NCI-H526 treated with DMSO at 0.1 percent for 48 hours (cell line): ENCODE measurements around the gene KLK14.

Source experiments
- DNase-seq: peaks from one replicate; lab custom pipeline; 2025; lab: John Stamatoyannopoulos, UW

Gene KLK14, protein sequence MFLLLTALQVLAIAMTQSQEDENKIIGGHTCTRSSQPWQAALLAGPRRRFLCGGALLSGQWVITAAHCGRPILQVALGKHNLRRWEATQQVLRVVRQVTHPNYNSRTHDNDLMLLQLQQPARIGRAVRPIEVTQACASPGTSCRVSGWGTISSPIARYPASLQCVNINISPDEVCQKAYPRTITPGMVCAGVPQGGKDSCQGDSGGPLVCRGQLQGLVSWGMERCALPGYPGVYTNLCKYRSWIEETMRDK

DNA sequence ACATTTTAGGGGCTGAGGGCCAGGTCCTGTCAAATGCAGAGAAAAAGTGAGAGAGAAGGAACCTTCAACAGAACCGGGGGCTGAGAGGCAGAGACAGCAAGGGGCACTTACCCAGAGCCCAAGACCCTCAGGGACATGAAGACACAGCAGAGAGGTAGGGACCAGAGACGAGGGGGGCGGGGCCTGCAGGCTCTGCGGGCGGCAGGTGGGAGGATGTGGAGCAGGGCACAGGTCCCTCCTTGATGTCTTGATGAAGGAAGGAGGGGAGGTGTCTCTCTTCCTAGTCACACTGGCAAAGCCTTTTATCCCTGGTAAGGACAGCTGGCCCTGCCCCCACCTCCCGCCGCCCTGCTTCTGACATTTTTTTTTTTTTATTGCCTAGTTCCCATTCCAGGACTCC is at the start of gene KLK14:
Gene KLK14 (minus strand): TSS at position 277 of the 400 bp plus-strand sequence. CDS start 273 bp downstream, at position 4.
- DNase-seq, result no peak

DNA sequence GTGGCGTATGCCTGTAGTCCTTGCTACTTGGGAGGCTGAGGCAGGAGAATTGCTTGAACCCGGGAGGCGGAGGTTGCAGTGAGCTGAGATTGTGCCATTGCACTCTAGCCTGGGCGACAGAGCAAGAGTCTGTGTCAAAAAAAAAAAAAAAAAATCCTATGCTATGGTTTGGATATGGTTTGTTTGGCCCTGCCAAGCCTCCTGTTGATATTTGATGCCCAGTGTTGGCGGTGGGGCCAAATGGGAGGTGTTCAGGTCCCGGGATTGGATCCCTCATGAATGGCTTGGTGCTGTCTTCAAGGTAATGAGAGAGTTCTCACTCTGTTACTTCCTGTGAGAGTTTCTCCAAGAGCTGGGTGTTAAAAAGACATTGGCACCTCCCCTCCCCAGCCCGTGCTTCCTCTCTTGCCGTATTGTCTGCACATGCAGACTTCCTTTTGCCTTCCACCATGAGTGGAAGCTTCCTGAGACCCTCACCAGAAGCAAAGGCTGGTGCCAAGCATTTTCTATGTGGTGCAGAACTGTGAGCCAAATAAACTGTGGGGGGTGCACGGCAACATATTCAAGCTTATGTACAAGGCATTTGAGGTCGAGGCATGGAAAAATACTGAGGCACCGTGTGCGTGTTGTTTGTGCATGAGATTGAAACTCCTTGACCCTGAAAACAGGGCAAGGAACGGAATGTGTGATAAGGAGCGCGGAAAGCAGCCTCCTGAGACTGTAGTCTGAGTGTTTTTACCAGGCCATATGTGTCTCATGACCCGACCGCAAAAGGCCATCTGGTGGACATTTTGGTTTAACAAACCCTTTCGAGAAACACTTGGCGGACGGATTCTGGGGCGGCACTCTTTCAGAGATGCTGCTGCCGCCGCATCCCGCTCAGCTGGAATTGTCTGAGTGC is 49.3 kb upstream of the KLK14 start:
- no peak for DNase-seq

DNA sequence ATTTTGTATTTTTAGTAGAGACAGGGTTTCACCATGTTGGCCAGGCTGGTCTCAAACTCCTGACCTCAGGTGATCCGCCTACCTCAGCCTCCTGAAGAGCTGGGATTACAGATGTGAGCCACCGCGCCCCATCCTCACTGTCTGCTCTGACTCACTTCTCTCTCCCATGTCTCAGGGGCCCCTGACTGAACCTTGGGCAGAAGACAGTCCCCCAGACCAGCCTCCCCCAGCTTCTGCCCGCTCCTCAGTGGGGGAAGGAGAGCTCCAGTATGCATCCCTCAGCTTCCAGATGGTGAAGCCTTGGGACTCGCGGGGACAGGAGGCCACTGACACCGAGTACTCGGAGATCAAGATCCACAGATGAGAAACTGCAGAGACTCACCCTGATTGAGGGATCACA is 47.0 kb upstream of the KLK14 start:
- no peak for DNase-seq

DNA sequence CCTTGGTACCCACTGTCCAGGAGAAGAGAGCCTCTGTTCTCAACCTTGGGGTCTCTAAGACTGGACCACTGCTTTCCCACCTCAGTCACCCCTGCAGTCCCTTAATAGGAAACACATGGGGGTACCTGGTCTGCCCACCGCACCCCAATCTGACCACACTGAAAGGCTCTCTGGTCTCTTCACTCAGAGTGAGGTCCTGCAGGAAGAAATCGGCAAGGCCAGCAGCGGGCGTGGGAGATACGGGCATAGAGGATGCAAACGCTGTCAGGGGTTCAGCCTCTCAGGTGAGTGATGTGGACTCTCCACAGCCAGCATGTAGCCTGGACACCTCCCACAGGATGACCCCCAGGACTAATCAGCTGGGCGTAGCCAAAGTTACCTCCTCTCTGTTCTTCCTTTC is 45.5 kb upstream of the KLK14 start:
- no peak for DNase-seq

DNA sequence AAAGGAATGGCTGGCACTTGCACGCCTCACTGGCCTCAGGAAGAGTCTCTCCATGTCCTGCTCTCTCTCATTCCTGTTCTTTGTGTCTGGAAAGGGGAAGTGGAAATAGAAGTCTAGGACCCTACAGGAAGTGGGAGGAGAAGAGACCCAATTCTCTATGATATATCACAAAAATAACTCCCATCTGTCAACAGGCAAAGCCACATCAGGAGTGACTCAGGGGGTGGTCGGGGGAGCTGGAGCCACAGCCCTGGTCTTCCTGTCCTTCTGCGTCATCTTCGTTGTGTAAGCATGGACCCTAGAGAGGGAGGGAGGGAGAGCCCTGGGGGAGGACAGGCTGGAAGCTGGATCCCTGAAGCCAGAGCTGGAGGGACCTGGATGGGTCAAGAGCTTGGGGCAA is 45.1 kb upstream of the KLK14 start:
- no peak for DNase-seq

DNA sequence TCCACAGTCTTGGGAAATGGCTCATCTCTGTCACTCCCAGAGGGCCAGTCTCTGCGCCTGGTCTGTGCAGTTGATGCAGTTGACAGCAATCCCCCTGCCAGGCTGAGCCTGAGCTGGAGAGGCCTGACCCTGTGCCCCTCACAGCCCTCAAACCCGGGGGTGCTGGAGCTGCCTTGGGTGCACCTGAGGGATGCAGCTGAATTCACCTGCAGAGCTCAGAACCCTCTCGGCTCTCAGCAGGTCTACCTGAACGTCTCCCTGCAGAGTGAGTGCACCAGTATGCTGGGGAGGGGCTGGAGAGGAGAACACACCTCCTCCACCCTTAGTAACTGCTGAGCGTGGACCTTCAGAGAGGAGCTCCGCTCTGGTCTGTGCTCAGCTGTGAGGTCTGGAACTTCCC is 44.3 kb upstream of the KLK14 start:
- no peak for DNase-seq

DNA sequence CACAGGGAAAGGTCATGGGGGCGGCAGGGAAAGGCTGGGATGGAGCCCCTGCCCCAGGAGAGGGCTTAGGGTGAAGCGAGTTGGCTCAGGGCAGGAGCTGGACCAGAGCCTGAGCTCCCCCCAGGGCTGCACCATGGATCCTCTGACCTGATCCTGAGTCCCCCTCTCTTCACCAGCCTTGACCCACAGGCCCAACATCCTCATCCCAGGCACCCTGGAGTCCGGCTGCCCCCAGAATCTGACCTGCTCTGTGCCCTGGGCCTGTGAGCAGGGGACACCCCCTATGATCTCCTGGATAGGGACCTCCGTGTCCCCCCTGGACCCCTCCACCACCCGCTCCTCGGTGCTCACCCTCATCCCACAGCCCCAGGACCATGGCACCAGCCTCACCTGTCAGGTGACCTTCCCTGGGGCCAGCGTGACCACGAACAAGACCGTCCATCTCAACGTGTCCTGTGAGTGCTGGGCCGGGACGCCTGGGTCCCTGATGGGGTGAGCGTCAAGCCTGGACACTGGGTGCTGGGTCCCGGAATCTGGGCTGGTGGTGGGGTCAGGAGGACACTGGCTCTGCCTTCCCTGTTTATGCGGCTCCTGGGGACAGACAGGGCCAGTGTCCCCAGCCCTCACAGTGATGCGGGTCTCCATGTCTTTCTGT is 42.9 kb upstream of the KLK14 start:
- DNase-seq, result no peak

DNA sequence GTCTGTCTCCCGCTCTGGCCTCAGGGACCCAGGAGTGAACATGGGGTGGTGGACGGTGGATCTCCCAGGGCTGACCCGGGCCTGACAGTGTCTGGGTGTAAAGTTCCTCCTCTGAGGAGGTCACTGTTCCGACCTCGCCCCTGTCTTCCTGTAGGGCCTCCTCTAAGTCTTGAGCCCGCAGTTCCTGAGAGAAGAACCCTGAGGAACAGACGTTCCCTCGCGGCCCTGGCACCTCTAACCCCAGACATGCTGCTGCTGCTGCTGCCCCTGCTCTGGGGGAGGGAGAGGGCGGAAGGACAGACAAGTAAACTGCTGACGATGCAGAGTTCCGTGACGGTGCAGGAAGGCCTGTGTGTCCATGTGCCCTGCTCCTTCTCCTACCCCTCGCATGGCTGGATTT is 42.0 kb upstream of the KLK14 start, which contains the start of gene SIGLEC9:
Gene SIGLEC9 (plus strand): TSS at position 178 of the 400 bp plus-strand sequence. CDS start 69 bp downstream, at position 247.
- DNase-seq, result no peak

DNA sequence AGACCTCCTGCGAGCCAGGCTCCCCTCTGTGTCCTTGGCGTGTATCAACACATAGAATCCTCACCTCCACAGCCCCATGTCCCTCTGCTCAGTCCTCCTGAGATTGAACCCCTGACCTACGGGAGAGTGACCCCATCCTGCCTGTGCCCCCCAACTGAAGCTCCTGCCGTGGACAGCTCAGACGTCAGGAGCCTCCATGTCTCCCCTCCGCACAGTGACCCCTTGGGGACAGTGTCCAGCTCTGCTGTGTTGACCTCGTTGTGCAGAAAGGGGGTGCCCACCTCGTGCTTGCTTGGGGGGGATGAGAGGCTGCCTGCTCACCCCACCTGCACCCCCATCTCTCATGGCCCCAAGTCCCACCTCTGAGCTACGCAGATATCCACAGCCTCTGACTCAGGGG is 41.5 kb upstream of the KLK14 start:
- no peak for DNase-seq

DNA sequence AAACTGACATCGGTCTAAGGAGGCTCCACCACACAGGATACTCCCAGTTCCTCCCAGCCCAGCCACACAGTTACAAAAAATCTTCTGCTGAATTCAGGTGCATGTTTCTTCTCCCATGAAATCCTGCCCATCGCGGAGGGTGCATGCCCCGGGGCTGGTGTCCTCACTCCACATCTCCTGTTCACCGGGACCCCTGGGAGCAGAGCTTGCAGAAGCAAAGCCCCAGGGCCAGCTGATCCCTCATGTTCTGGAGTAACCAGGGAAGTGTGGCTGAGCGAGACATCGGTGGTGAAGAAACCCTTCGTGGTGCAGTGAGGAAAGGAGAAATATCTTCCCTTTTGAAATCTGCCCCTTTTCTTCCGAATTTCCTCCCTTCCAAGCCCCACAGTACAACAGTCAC is 41.1 kb upstream of the KLK14 start:
- no peak for DNase-seq

DNA sequence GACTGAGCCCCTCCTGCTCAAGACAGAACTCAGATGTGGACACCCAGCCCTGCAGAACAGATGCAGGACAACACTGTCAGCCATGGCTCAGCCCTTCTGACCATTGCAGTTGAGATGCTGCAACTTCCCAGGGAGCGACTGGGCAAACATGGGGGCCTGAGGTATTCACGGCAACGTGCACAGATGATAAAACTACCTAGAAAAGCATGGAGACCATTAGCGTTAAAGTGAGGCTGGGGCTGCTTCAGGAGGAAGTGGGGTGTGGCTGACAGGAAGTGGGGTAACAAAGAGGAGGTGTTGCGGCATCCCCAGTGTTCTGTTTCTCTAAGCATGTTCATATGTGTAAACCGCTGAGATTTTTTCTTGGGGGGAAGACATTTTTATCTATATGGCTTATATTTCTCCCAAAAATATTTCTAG is 40.7 kb upstream of the KLK14 start:
- no peak for DNase-seq

DNA sequence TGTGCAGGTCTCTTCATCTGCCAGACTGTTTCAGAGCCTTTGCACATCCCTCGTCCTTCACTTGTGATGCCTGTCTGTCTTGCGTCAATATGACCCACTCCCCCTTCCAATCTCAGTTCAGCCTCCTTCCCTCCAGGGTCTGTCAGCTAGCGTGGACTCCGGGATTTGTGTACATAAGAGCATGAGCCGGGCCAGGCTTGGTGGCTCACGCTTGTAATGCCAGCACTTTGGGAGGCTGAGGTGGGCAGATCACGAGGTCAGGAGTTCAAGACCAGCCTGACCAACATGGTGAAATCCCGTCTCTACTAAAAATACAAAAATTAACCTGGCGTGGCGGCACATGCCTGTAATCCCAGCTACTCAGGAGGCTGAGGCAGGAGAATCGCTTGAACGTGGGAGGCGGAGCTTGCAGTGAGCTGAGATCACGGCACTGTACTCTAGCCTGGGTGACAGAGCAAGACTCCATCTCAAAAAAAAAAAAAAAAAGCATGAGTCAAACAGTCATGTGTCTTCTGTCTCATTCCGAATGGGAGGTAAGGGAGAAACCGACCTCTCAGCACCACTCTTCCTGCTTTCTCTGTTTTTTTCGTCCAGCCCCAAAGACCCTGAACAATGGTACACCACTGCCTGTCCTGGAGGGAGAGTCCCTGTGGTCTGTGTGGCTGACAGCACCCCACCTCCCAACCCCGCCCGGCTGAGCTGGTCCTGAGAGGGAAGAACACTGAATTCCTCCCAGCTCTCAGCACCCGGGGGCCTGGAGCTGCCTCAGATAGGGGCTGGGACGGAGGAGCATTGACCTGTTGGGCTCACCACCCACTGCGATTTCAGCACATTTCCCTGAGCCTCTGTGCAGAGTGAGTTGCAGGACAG is 39.7 kb upstream of the KLK14 start:
- DNase-seq, result no peak

DNA sequence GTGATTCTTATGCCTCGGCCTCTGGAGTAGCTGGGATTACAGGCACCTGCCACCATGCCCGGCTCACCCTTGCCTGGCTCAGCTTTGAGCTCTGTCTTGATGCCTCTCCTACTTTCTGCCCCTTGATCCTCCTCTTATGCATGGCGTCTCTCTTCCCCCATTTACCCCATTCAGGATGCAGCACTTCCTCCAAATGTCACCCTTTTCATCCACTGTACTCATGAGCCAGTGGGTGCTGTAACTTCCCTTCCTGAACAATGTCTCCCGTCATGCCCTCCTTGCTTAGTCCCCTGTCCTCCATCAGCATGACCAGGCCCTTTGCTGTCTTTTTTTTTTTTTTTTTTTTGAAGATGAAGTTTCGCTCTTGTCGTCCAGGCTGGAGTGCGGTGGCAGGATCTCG is 38.6 kb upstream of the KLK14 start:
- DNase-seq, result no peak

DNA sequence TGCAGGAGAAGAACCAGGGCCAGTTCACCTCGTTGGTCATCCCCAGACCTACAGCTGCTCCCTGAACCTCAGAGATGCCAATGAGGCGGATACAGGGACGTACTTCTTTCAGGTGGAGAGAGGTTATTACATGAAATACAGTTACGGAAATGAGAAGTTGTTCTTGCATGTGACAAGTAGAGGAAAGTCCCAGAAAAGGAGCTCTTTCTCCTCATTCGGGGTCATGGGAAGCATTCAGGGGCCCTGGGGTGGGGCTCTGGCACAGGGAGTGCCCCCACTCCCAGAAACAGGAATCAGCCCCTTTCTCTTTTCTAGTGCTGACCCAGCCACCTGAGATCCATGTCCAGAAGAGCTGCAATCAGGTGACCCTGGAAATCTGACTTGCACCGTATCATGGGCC is 37.5 kb upstream of the KLK14 start:
- no peak for DNase-seq

DNA sequence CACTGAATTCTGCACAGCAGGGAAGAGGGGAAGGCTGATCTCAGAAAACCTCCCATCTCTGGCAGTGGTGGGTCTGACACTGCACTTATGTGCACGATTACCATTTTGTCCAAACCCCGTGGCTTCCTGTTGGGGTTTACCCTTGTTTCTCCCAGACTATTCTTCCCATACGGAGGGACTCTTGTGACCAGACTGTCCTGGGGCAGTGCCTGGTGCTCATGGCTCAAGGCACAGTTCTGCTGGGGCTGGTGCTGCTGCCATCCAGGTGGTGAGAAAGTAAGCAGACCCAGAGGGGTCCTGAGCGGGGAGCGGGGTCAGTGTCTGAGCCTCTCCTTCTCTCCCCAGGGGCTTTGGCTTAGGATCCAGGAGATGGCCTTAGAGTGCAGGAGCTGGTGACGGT is 36.9 kb upstream of the KLK14 start:
- DNase-seq, result no peak

DNA sequence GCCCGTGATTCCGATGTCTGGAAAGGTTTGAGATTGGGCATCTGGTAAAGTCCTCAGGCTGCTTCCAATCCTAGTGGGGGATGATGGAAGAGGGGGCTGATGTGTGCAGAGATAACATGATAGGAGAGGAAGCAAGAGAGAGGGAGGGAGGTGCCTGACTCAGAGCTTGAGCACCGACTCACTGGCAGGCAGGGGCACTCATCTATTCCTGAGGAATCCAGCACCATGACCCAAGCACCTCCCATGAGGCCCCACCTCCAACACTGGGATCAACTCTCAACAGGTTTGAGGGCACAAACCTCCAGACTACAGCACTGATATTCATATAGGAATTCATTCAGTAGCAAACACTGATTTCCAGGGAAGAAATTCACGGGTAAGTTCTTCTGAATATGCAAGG is 36.4 kb upstream of the KLK14 start:
- DNase-seq, result no peak

DNA sequence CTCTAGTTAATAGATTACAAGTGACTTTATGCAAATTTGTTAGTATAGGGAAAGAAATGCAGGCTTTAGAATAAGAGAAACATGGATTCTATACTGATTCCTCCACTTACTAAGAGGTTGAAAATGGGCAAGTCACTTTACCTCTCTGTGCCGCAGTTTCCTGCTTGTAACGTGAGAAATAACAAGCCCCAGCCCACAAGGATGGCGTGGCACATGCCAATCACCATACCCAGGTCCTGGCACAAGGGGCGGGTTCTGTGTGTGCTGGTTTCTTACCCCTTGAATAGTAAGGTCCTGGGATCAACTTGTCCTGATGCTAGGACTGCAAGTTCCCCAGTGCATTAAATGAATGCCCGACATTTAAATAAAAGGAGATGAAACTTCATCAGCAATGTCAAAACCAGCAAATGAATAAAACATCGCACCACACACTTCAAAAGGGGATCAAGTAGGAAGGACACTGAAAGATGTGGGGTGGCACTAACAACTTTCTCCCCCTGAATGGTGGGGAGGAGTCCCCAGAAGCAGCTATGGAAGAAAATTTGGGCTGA is 34.1 kb upstream of the KLK14 start:
- DNase-seq, result no peak

DNA sequence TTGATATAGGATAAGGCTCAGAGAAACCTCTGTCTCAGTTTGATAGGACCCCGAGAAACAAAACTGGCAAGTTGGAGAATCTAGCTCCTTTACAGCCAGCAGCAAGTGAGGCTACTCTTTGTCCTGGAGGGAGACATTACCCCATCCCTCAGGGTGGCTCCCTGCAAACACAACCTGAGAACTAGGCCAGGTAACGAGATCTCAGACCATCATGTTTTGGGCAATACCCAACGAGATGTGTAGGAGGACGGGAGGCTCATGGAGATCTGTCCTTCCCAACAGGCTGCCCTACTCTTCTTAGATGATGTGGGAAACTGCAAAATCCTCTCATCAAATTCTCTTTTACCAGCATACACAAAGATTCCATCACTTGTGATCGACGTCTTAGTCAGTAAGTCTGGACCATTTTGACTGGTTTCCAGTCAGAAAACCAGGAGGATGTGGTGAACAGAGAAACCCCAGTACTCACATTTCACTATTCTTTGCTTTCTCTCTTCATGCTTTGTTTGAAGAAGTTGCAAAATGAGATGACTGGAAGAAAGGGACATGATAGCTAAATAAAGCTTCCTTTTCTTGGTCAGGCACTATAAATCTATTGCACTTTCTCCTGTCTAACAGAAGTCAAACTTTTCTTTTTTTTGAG is 31.5 kb upstream of the KLK14 start:
- no peak for DNase-seq

DNA sequence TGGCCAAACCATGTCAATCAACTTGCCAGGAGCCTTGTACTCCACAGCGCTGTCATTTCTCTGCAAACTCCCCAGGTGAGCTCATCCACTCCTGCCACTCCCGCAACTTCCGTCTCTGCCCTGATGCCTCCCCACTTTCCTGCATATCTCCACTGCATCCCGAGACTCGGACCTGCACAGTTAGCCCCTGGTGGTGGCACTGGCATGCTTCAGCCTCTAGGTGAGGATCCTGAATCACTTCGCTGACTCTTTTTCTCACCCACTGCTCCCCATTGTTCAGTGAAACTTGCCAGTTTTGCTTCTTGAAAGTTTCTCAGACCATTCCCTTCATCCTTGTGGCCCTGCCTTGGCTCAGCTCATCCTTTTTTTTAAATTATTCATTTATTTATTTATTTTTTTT is 28.9 kb upstream of the KLK14 start:
- no peak for DNase-seq

DNA sequence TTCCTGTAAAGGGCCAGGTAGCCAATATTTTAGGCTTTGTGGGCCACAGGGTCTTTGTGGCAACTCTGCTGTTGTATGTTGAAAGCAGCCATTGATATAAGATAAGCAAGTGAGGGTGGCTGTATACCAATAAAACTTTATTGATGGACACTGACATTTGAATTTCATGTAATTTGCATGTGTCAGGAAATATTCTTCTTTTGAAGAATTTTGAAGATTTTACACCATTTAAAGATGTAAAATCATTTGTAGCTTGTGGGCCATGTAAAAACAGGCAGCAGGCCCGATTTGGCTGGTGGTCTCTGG is 27.9 kb upstream of the KLK14 start:
- no peak for DNase-seq

DNA sequence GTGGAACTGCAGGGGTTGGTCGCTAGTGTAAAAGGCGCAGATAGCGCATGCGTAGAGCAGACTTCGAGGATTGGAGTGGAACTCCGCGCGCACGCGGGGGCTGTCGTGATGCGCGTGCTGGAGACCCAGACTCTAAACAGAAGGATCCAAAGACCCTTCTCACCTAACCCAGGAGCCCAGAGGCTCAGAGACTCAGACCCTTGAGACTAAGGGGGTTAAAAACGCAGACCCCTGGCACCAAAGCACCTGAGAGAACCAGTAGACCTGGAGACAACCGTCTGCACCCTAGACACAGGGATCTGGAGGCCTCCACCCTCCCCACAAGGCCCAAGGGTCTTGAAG is 26.1 kb upstream of the KLK14 start:
- DNase-seq, result no peak
